GM12874 (cell line): ENCODE data around the gene MST1R.

Source experiments
- TF ChIP-seq, protein P1 (sequence below): IDR thresholded peaks from 2 replicates; pipeline ENCODE4 v1.5.1; 2011; ENCODE audit warnings: low read depth, mild to moderate bottlenecking, control low read depth, low read length, moderate library complexity; ENCODE audit not compliant: insufficient read depth

The MST1R gene

DNA sequence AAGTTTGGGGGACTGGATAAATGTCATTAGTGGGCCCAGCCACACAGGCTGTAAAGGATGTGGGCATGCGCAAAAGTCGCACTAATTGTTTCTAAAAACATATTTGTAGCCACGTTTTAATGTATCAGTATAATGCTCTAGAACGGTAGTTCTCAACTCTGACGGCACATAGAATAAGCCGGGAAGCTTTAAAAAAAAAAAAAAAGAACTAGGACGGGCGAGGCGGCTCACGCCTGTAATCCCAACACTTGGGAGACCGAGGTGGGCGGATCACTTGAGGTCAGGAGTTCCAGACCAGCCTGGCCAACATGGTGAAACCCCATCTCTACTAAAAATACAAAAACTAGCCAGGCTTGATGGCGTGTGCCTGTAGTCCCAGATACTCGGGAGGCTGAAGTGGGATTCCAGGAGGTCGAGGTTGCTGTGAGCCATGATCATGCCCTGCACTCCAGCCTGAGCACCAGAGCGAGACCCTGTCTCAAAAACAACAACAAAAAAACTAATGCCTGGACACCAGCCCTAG is 26.6 kb upstream of the MST1R start:
- TF ChIP-seq, protein P1, sequence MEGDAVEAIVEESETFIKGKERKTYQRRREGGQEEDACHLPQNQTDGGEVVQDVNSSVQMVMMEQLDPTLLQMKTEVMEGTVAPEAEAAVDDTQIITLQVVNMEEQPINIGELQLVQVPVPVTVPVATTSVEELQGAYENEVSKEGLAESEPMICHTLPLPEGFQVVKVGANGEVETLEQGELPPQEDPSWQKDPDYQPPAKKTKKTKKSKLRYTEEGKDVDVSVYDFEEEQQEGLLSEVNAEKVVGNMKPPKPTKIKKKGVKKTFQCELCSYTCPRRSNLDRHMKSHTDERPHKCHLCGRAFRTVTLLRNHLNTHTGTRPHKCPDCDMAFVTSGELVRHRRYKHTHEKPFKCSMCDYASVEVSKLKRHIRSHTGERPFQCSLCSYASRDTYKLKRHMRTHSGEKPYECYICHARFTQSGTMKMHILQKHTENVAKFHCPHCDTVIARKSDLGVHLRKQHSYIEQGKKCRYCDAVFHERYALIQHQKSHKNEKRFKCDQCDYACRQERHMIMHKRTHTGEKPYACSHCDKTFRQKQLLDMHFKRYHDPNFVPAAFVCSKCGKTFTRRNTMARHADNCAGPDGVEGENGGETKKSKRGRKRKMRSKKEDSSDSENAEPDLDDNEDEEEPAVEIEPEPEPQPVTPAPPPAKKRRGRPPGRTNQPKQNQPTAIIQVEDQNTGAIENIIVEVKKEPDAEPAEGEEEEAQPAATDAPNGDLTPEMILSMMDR, result no peak

DNA sequence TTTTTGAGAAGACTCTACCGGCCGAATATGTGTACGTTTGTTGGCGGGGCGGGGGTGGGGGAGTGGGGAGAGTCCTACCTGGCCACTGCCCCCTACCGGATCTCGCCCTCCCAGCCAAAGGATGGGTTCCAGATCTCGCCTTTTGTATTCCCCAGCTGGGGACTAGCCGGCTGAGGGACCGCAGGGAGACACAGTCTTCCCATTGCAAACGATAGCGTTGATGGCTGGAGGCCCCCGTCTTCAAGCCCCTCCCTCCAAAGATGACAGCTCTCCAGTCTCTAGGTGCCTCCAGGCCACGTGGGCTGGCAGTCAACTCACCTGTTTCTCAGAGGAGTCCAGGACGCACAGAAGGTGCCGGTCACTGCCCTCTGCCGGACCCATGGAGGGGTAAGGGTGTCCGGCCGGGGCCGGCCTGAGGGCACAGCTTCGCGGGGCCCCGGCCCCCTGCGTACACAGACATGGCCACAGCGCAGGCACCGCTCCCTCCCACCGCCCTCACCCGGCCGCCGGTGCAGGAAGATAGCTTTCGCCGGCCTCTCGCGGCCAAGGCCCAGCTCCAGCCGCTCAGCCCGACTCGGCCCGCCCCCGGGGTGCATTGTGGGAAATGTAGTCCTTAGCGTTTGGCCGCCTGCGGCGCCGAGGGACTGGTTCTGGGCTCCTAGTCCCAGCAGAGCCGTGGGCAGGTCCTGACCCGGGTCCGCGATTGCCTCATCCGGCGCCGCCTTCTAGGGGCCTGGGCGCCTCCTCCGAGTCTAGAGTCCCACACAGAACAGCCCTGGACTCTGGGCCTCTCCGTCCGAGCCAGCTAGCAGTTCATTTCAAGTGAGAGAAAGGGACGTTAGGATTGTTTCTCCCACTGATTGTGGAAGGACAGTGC is 25.9 kb upstream of the MST1R start, which contains the start of gene MON1A:
TSS of gene MON1A (minus strand) at position 521 of the 877 bp plus-strand sequence. CDS start 16,465 bp downstream, outside the sequence.
- TF ChIP-seq, protein P1, result peak; percentile 31

DNA sequence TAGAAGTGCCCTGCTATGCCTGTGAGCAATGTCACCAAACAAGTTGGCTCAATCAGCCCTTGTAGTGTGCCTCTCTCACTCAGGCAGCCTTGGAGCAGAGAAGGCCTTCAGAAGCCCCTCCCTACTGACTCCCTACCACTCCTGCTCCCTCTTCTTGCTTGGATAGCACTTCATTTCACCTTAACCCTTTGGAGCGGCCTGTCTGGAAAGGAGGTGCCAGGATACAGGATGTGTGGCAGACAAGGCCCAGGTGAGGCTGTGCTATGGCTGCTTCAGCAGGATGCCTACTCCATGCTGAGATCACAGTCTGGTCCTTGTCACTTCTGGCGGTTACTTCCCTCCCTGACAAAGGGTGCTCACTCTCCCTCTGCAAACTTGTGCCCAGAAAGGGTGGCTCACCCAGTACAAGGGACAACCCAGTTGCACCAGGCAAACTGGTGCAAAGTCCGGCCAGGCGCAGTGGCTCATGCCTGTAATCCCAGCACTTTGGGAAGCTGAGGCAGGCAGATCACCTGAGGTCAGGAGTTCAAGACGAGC is 24.9 kb upstream of the MST1R start:
- TF ChIP-seq, protein P1, result no peak

- TF ChIP-seq, protein P1, result no peak
Observed at GRCh38 chr3:49927798-49928197, 24.1 kb upstream of the MST1R start.

DNA sequence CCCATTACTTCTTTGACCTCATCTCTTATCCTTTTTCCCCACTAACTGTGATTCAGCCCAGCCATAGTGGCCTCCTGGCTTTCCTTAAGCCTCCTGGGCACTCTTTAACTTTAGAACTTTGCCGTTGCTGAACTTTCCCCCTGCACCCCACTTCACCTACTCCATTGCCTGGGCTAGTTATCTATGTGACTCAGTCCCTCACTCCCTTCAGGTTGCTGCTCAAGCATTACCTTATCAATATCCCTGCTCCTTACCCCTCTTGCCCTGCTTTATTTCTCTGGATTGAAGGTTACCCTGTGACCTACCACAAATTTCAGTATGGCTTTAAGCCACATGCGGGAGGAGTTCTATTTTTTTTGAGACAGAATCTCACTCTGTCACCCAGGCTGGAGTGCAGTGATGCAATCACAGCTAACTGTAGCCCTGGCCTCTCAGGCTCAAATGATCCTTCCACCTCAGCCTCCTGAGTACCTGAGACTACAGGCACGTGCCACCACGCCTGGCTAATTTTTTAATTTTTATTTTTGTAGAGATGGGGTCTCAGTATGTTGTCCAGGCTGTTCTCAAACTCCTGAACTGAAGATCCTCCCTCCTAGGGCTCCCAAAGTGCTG is 22.6 kb upstream of the MST1R start:
- TF ChIP-seq, protein P1, result no peak

DNA sequence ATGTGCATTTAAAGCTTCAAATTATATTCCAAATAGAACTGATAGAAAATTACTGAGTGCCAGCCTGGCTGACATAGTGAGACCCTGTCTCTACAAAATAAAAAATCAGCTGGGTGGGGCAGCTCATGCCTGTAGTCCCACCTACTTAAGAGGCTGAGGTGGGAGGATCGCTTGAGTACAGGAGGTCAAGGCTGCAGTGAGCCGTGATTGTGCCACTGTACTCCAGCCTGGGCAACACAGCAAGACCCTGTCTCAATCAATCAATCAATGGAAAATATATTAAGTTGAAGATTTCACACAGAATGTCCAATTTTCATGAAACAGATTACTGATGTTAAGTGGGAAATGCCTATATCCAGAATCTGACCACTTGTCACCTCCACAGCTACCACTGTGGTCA is 21.8 kb upstream of the MST1R start:
- TF ChIP-seq, protein P1, result no peak

DNA sequence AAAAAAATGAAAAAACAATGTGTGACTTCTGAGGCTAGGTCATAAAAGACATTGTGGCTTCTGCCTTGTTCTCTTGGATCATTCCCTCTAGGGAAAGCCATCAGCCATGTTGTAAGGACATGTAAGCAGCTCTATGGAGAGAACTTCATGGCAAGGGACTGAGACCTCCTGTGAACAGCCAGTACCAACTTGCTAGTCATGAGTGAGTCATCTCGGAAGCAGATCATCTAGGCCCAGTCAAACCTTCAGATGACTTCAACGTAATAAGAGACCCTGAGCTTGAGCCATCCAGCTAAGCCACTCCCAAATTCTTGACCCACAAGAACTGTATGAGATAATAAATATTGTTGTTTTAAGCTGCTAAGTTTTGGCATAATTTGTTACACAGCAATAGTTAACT is 21.0 kb upstream of the MST1R start:
- TF ChIP-seq, protein P1, result no peak
